Mucosa of descending colon (tissue), 3 donors: Measurements from ENCODE around the gene ZSCAN1. TPM values are rescaled to one million over a fixed set of nuclear protein-coding genes. Genes with fewer than 3 reads are reported as not detected.

Experiments used
- ATAC-seq: fragments of 200-7000 bp; cut with Tn5 transposase; one replicate; pipeline ENCODE4 v1.9.1; 2020; ENCODE audit warnings: mild to moderate bottlenecking, moderate library complexity
- DNase-seq, 3 donors: peaks; one replicate each; pipeline ENCODE4 v3.0.0-alpha.2; 2020
- H3K36me3 ChIP-seq: fragments of 200-600 bp; one replicate; pipeline ENCODE4 v1.8.0; 2021; ENCODE audit warnings: low read depth, mild to moderate bottlenecking
- H3K4me1 ChIP-seq: fragments of 200-600 bp; one replicate; pipeline ENCODE4 v1.8.0; 2021; ENCODE audit warnings: low read depth, mild to moderate bottlenecking
- H3K4me3 ChIP-seq: fragments of 200-600 bp; one replicate; pipeline ENCODE4 v1.8.0; 2021; ENCODE audit warnings: mild to moderate bottlenecking
- H3K9me3 ChIP-seq: fragments of 200-600 bp; one replicate; pipeline ENCODE4 v1.8.0; 2021; ENCODE audit warnings: mild to moderate bottlenecking
- intact Hi-C, 2 donors: fragments of 100-400 bp; cut with DNase I in 1 of 2; cut with micrococcal nuclease in 1 of 2; formaldehyde crosslinking; loops; one replicate each; pipeline versions ENCODE4 v1.11.0 to v1.11.1; 2022; cut with DNase I, micrococcal nuclease
- total RNA-seq, 3 donors: library from RNA; stranded (reverse); fragmentation: NEBNext Ultra II Directional in 2 of 3; extraction: Animal tissue kit (Norgen Biotek cat#: 25700) in 2 of 3; gene quantifications; one replicate each; pipeline versions ENCODE4 v1.2.1 to v1.2.4, GENCODE V29; 2021 to 2023
- TF ChIP-seq, protein P1 (sequence below): fragments of 200-600 bp; IDR thresholded peaks from one replicate; pipeline ENCODE4 v1.8.0; 2022; ENCODE audit warnings: antibody characterized with exemption, mild to moderate bottlenecking
- donor health status: DM: no; HTN: no; CAD: no; lungs with moderate emphysema.
- donor health status: DM: no; HTN: no; CAD: no.
- donor health status: DM: no; HTN: yes; CAD: no.

The ZSCAN1 gene
- total RNA-seq, 3 donors from 2014 or later, result not detected

GRCh38 chr19:58063712-58064111 lies 29.9 kb downstream of the ZSCAN1 start:
- TF ChIP-seq, protein P1, sequence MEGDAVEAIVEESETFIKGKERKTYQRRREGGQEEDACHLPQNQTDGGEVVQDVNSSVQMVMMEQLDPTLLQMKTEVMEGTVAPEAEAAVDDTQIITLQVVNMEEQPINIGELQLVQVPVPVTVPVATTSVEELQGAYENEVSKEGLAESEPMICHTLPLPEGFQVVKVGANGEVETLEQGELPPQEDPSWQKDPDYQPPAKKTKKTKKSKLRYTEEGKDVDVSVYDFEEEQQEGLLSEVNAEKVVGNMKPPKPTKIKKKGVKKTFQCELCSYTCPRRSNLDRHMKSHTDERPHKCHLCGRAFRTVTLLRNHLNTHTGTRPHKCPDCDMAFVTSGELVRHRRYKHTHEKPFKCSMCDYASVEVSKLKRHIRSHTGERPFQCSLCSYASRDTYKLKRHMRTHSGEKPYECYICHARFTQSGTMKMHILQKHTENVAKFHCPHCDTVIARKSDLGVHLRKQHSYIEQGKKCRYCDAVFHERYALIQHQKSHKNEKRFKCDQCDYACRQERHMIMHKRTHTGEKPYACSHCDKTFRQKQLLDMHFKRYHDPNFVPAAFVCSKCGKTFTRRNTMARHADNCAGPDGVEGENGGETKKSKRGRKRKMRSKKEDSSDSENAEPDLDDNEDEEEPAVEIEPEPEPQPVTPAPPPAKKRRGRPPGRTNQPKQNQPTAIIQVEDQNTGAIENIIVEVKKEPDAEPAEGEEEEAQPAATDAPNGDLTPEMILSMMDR, result no peak
- H3K9me3 ChIP-seq, result peaks cover 77% of the 10 kb centered on the region
- intact Hi-C loops, result no loop called here
- no peaks in the 10 kb centered on the region for H3K4me1 ChIP-seq
- H3K36me3 ChIP-seq, result no peaks in the 10 kb centered on the region
- DNase-seq (no peak), ATAC-seq (no peak)
- no peak overlapping the region for H3K4me3 ChIP-seq

DNA sequence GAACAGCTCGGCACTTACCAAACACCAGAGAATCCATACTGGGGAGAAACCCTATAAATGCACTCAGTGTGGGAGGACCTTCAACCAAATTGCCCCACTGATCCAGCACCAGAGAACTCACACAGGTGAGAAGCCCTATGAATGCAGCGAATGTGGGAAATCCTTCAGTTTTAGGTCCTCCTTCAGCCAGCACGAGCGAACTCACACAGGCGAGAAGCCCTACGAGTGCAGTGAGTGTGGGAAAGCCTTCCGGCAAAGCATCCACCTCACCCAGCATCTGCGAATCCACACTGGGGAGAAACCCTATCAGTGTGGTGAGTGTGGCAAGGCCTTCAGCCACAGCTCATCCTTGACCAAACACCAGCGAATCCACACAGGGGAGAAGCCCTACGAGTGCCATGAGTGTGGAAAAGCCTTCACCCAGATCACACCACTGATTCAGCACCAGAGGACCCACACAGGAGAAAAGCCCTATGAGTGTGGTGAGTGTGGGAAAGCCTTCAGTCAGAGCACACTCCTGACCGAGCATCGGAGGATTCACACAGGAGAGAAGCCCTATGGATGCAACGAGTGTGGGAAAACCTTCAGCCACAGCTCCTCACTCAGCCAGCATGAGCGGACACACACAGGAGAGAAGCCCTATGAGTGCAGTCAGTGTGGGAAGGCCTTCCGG lies 33.6 kb downstream of the ZSCAN1 start:
- H3K36me3 ChIP-seq, result no peaks in the 10 kb centered on the region
- ATAC-seq (no peak), DNase-seq (no peak)
- intact Hi-C loops, result no loop called here
- H3K4me1 ChIP-seq, result no peaks in the 10 kb centered on the region
- H3K4me3 ChIP-seq, result no peak overlapping the region
- peaks cover 95% of the 10 kb centered on the region for H3K9me3 ChIP-seq
- TF ChIP-seq, protein P1, result no peak

DNA sequence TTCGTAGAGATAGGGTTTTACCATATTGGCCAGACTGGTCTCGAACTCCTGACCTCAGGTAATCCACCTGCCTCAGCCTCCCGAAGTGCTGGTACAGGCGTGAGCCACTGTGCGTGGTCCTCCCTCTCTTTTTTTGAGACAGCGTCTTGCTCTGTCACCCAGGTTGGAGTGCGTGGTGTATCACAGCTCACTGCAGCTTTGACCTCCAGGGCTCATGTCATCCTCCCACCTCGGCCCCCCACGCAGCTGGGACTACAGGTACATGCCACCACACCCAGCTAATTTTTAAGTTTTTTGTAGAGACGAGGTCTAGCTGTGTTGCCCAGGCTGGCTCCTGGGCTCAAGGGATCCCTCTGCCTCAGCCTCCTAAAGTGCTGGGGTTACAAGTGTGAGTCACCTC lies 46.0 kb downstream of the ZSCAN1 start:
- H3K4me3 ChIP-seq, result no peak overlapping the region
- no peaks in the 10 kb centered on the region for H3K36me3 ChIP-seq
- no peaks in the 10 kb centered on the region for H3K4me1 ChIP-seq
- ATAC-seq (no peak), DNase-seq (no peak)
- intact Hi-C loops, result no loop called here
- TF ChIP-seq, protein P1, result no peak
- peaks cover 86% of the 10 kb centered on the region for H3K9me3 ChIP-seq

GRCh38 chr19:58083021-58083420 lies 49.2 kb downstream of the ZSCAN1 start:
- DNase-seq (no peak), ATAC-seq (no peak)
- no peak overlapping the region for H3K4me3 ChIP-seq
- H3K36me3 ChIP-seq, result no peaks in the 10 kb centered on the region
- TF ChIP-seq, protein P1, result no peak
- intact Hi-C loops, result no loop called here
- H3K4me1 ChIP-seq, result no peaks in the 10 kb centered on the region
- H3K9me3 ChIP-seq, result peaks cover 94% of the 10 kb centered on the region

GRCh38 chr19:58084596-58085347 lies 50.9 kb downstream of the ZSCAN1 start:
- TF ChIP-seq, protein P1, result no peak
- peaks cover 93% of the 10 kb centered on the region for H3K9me3 ChIP-seq

More at GRCh38 chr19:58084596-58085347, 50.9 kb downstream of the ZSCAN1 start:
- no peak for DNase-seq
- no peak overlapping the region for H3K4me3 ChIP-seq
- intact Hi-C loops, result no loop called here
- H3K36me3 ChIP-seq, result no peaks in the 10 kb centered on the region
- no peaks in the 10 kb centered on the region for H3K4me1 ChIP-seq
- ATAC-seq, result no peak
